Heart left ventricle (tissue), 13 donors: ENCODE data around the gene GYS1.

Source experiments
- CTCF ChIP-seq, 12 donors: fragments of 200-600 bp; sonication (generic) in 4 of 12; IDR thresholded peaks; one replicate each; pipeline versions ENCODE4 v1.5.0 to v1.8.0; 2018 to 2022; ENCODE audit warnings: antibody characterized with exemption in 12 of 12, mild to moderate bottlenecking in 5 of 12
- POLR2A ChIP-seq, 2 donors: fragments of 450-650 bp; IDR thresholded peaks; one replicate each; pipeline ENCODE4 v1.6.1; 2017; ENCODE audit warnings: antibody characterized with exemption in 2 of 2, mild to moderate bottlenecking in 2 of 2, moderate library complexity in 2 of 2
- donor health status: ischemic (EF 13 %, LVEDD 7.1; RV severe dilation, severe dysfunction).
- donor health status: DM: no; HTN: yes; CAD: no.
- donor health status: DM: no; HTN: no; CAD: no.
- donor health status: ischemic (EF 25% LVEDD 6.9; RV normal size, moderate dysfunction).
- donor health status: ischemic (EF 25% LVEDD 5.7; RV mildly dilated, moderate dysfunction).
- donor health status: ischemic (EF 35%, LVEDD 5.7; RV mildly dilated, moderate dysfunction).
- donor health status: nonischemic (EF 11% LVEDD 7.7; RV severe dilation, severe dysfunction).
- donor health status: DM: yes; HTN: yes; CAD: no.
- donor health status: PGD.
- donor health status: ischemic (EF 29% LVEDD 5.4; RV normal size, mild dysfunction).
- donor health status: nonischemic (EF 23%, LVEDD 6.1; RV moderate dilation, normal function).

GRCh38 chr19:48934837-48935236 lies 58.3 kb downstream of the GYS1 start:
- TF ChIP-seq CTCF (IDR thresholded peaks at IDR 0.05): no peak
- no peak for TF ChIP-seq POLR2A (IDR thresholded peaks at IDR 0.05)
